Measurements from ENCODE around the gene LYRM2. TPM values are rescaled to one million over a fixed set of nuclear protein-coding genes. Genes with fewer than 3 reads are reported as not detected.

The LYRM2 gene
- total RNA-seq, 1 donor from 2014 or later = 32.9 TPM

DNA sequence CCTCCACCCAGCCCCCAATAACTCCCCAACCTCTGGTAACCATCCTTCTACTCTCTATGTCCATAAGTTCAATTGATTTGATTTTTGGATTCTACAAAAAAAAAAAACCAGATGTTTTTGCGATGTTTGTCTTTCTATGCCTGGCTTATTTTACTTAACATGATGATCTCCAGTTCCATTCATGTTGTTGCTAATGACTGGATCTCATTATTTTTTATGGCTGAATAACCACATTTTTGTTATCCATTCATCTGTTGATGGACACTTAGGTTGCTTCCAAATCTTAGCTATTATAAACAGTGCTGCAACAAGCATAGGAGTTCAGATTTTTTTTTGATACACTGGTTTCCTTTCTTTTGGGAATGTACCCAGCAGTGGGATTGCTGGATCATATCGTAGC is 98.8 kb downstream of the LYRM2 start:
- TF ChIP-seq, protein P1, sequence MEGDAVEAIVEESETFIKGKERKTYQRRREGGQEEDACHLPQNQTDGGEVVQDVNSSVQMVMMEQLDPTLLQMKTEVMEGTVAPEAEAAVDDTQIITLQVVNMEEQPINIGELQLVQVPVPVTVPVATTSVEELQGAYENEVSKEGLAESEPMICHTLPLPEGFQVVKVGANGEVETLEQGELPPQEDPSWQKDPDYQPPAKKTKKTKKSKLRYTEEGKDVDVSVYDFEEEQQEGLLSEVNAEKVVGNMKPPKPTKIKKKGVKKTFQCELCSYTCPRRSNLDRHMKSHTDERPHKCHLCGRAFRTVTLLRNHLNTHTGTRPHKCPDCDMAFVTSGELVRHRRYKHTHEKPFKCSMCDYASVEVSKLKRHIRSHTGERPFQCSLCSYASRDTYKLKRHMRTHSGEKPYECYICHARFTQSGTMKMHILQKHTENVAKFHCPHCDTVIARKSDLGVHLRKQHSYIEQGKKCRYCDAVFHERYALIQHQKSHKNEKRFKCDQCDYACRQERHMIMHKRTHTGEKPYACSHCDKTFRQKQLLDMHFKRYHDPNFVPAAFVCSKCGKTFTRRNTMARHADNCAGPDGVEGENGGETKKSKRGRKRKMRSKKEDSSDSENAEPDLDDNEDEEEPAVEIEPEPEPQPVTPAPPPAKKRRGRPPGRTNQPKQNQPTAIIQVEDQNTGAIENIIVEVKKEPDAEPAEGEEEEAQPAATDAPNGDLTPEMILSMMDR (conservative IDR thresholded peaks at IDR 0.05) = no peak
- Mint-ChIP-seq H3K4me3 (no peak overlapping the region), H3K9me3 (no peaks in the 10 kb centered on the region), H3K36me3 (peaks cover 4% of the 10 kb centered on the region), H3K4me1 (ENCODE audit: unreplicated experiment) (peaks cover 6% of the 10 kb centered on the region), H3K27me3 (no peaks in the 10 kb centered on the region), H3K27ac (no peak overlapping the region)
- no peak for DNase-seq (ENCODE audit: extremely low spot score, unreplicated experiment)

DNA sequence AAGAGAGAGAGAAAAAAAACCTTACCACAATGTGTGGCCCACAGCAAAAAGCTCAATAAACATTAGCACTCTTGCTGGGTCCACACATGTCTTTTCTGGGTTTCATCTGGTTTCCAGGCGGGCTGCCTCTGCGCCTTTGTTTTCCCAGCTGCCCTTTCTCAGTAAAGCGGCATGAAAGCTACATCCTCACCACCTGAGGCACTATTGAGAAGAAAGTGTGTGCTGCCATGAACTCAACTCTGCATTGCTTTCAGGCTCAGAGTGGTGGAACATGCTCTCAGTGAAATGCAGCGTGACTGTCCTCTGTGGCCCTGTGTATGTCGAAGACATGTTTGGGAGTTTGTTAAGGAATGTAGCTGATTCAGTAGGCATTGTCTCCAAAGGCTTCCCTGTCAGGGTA is 102.3 kb downstream of the LYRM2 start:
- Mint-ChIP-seq H3K36me3 (peaks cover 4% of the 10 kb centered on the region), H3K27me3 (no peaks in the 10 kb centered on the region), H3K4me1 (ENCODE audit: unreplicated experiment) (peaks cover 11% of the 10 kb centered on the region), H3K27ac (no peak overlapping the region), H3K4me3 (no peak overlapping the region), H3K9me3 (peaks cover 4% of the 10 kb centered on the region)
- TF ChIP-seq, protein P1 (conservative IDR thresholded peaks at IDR 0.05) = peak; percentile 22
- no peak for DNase-seq (ENCODE audit: extremely low spot score, unreplicated experiment)

DNA sequence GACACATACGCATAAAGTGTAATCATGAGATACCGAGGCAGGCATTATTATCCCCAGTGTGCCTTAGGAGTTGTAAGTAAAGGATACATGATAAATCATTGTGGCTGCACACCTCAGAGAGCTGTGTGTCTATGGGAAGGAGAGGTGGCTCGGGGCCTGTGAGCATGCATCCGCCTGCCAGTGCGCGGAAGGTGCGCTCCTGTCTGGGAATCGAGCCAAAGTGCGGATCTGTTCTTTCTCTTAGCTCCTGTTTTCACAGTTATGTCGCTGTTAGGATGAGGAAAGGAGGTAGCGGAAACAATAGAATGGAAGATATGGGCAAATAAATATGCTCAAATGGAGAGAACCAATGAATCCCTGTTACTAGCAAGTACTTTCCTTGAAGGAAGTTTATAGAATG is 107.6 kb downstream of the LYRM2 start:
- Mint-ChIP-seq H3K4me1 (ENCODE audit: unreplicated experiment) (peaks cover 4% of the 10 kb centered on the region), H3K9me3 (peaks cover 4% of the 10 kb centered on the region), H3K27me3 (no peaks in the 10 kb centered on the region), H3K4me3 (no peak overlapping the region), H3K27ac (no peak overlapping the region), H3K36me3 (peaks cover 16% of the 10 kb centered on the region)
- TF ChIP-seq, protein P1 (conservative IDR thresholded peaks at IDR 0.05) = no peak
- DNase-seq (ENCODE audit: extremely low spot score, unreplicated experiment) = no peak

DNA sequence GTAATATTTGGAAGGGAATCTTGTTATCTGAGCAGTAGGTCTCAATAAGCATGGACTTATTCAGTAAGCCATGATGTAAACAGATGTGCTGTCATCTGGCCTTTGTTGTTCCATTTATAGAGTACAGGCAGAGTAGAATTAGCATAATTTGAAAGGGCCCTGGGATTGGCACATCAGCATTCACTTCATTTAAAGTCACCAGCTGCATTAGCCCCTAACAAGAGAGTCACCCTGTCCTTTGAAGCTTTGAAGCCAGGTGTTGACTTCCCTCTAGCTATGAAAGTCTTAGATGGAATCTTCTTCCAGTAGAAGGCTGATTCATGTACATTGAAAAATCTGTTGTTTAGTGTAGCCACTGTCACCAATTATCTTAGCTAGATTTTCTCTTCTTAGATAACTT is 109.7 kb downstream of the LYRM2 start:
- Mint-ChIP-seq H3K27ac (no peak overlapping the region), H3K9me3 (peaks cover 4% of the 10 kb centered on the region), H3K4me1 (ENCODE audit: unreplicated experiment) (peaks cover 4% of the 10 kb centered on the region), H3K4me3 (no peak overlapping the region), H3K36me3 (peaks cover 16% of the 10 kb centered on the region), H3K27me3 (no peaks in the 10 kb centered on the region)
- no peak for DNase-seq (ENCODE audit: extremely low spot score, unreplicated experiment)
- TF ChIP-seq, protein P1 (conservative IDR thresholded peaks at IDR 0.05) = no peak

DNA sequence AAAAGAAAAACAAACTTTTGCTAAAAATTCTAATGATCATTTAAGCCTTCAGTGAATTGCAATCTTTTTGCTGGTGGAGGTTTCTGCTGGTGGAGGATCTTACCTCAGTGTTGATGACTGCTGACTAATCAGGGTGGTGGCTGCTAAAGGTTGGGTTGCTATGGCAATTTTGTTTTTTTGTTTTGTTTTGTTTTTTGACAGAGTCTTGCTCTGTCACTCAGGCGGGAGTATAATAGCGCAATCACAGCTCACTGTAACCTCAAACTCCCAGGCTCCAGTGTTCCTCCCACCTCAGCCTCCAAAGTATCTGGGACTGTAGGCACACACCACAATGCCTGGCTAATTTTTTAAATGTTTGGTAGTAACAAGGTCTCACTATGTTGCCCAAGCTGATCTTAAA is 110.9 kb downstream of the LYRM2 start:
- H3K36me3 Mint-ChIP-seq = peaks cover 16% of the 10 kb centered on the region
- H3K4me3 Mint-ChIP-seq = no peak overlapping the region
- peak overlapping the region; percentile 61 for H3K27ac Mint-ChIP-seq
- TF ChIP-seq, protein P1 (conservative IDR thresholded peaks at IDR 0.05) = no peak
- peaks cover 4% of the 10 kb centered on the region for H3K4me1 Mint-ChIP-seq (ENCODE audit: unreplicated experiment)
- H3K27me3 Mint-ChIP-seq = no peaks in the 10 kb centered on the region
- H3K9me3 Mint-ChIP-seq = peaks cover 4% of the 10 kb centered on the region
- DNase-seq (ENCODE audit: extremely low spot score, unreplicated experiment) = no peak

DNA sequence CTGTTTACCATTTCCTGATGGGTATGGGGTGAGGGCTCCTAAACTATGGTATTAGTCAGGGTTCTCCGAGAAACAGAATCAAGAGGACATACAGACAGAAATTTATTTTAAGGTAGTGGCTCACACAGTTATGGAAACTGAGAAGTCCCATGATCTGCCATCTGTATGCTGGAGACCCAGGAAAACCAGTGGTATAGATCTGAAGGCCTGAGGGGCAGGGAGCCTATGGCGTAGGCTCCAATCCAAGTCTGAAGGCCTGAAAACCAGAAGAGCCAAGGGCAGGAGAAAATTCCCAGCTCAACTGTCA is 112.0 kb downstream of the LYRM2 start:
- peaks cover 12% of the 10 kb centered on the region for H3K36me3 Mint-ChIP-seq
- TF ChIP-seq, protein P1 (conservative IDR thresholded peaks at IDR 0.05) = no peak
- H3K9me3 Mint-ChIP-seq = no peaks in the 10 kb centered on the region
- H3K4me1 Mint-ChIP-seq (ENCODE audit: unreplicated experiment) = no peaks in the 10 kb centered on the region
- H3K27ac Mint-ChIP-seq = no peak overlapping the region
- no peak for DNase-seq (ENCODE audit: extremely low spot score, unreplicated experiment)
- H3K4me3 Mint-ChIP-seq = no peak overlapping the region
- H3K27me3 Mint-ChIP-seq = no peaks in the 10 kb centered on the region
